NT2/D1 (cell line): ENCODE data around the gene EFCAB5.

Experiments
- YY1 ChIP-seq: IDR thresholded peaks from 2 replicates; pipeline ENCODE4 v1.6.1; 2011; ENCODE audit not compliant: insufficient read length, insufficient read depth
- ZNF274 ChIP-seq: IDR thresholded peaks from 2 replicates; pipeline ENCODE4 v1.6.1; 2011; ENCODE audit warnings: mild to moderate bottlenecking, low read depth, low read length

GRCh38 chr17:29911641-29912177 is 29.7 kb upstream of the EFCAB5 start:
- TF ChIP-seq ZNF274 (no peak), YY1 (no peak)
